ENCODE data around the gene SEMA5A. TPM values are rescaled to one million over a fixed set of nuclear protein-coding genes. Genes with fewer than 3 reads are reported as not detected.

SEMA5A gene
- total RNA-seq, 1 donor from 2014 or later: 1.6 TPM

GRCh38 chr5:9058161-9058560 lies 487.7 kb downstream of the SEMA5A start:
- no peak for FAIRE-seq
- TF ChIP-seq CTCF (IDR thresholded peaks at IDR 0.05; ENCODE audit: insufficient read depth, low read length, severe bottlenecking): no peak
- no peaks in the 10 kb centered on the region for H3K36me3 ChIP-seq (ENCODE audit: control insufficient read depth, insufficient read depth, low read length)
- no peak overlapping the region for H3K4me3 ChIP-seq (ENCODE audit: low read depth, low read length)
- no peaks in the 10 kb centered on the region for H3K27me3 ChIP-seq (ENCODE audit: control insufficient read depth, insufficient read depth, low read length)
- DNase-seq (ENCODE audit: low read depth): peak; percentile 88

- Histone ChIP-seq H3K27me3 (ENCODE audit: control insufficient read depth, insufficient read depth, low read length) (no peaks in the 10 kb centered on the region), H3K36me3 (ENCODE audit: control insufficient read depth, insufficient read depth, low read length) (no peaks in the 10 kb centered on the region), H3K4me3 (ENCODE audit: low read depth, low read length) (no peak overlapping the region)
- TF ChIP-seq CTCF (IDR thresholded peaks at IDR 0.05; ENCODE audit: insufficient read depth, low read length, severe bottlenecking): no peak
- DNase-seq (ENCODE audit: low read depth): no peak
- no peak for FAIRE-seq
Observed at GRCh38 chr5:9057406-9058000, 488.4 kb downstream of the SEMA5A start.

DNA sequence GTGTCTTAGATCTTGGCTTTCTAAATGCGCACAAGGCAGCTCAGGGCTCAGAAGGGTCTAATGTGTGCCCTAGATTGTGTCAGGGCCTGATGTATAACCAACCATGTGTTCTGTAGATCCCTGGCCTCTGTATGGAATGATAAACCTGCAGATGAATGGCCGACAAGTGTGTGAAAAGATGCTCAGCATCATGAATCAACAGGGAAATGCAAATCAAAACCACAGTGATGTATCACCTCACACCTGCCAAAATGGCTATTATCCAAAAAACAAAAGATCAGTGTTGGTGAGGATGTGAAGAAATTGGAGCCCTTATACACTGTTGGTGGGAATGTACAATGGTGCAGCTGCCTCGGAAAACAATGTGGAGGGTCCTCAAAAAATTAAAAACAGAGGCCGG lies 489.8 kb downstream of the SEMA5A start:
- DNase-seq (ENCODE audit: low read depth): peak; percentile 83
- Histone ChIP-seq H3K27me3 (ENCODE audit: control insufficient read depth, insufficient read depth, low read length) (no peaks in the 10 kb centered on the region), H3K4me3 (ENCODE audit: low read depth, low read length) (no peak overlapping the region), H3K36me3 (ENCODE audit: control insufficient read depth, insufficient read depth, low read length) (no peaks in the 10 kb centered on the region)
- no peak for FAIRE-seq
- TF ChIP-seq CTCF (IDR thresholded peaks at IDR 0.05; ENCODE audit: insufficient read depth, low read length, severe bottlenecking): no peak

DNA sequence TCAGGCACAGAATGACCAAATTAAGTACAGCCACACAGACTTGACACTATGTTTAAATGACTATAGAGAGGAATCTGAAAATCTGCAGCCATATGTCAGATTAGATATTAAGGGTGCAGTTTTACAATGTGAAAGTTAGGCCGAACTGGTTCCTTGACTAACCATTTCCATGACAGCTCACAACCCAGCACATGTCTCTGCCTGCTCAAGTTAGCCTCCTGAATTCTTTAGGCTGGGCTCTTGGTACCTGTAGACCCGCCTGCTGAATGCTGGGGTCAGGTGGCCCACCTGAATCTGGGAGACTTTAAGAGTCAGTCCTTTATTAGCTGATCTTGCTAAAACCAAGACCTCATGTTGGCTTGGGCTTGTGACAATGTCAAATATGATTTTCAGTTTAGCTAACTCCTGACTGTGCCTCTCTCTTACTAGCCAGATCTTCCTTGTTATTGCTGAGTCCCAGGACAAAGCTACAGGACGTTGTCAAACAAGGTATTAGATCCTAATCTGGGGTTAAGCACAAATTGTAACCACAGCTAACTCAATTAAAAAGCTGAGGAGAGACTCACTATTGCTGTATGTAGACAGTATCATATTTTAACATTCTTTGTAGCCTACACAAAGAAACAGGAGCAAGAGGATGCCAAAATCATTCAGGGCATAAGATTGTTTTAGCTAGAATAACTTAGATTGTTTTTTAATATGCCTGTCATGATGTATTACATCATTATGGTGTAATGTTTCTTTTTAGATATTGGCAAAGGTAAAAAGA lies 490.9 kb downstream of the SEMA5A start:
- DNase-seq (ENCODE audit: low read depth) (peak; percentile 83), FAIRE-seq (no peak)
- Histone ChIP-seq H3K4me3 (ENCODE audit: low read depth, low read length) (no peak overlapping the region), H3K36me3 (ENCODE audit: control insufficient read depth, insufficient read depth, low read length) (no peaks in the 10 kb centered on the region), H3K27me3 (ENCODE audit: control insufficient read depth, insufficient read depth, low read length) (no peaks in the 10 kb centered on the region)
- TF ChIP-seq CTCF (IDR thresholded peaks at IDR 0.05; ENCODE audit: insufficient read depth, low read length, severe bottlenecking): no peak

GRCh38 chr5:9054322-9054721 lies 491.6 kb downstream of the SEMA5A start:
- Histone ChIP-seq H3K36me3 (ENCODE audit: control insufficient read depth, insufficient read depth, low read length) (no peaks in the 10 kb centered on the region), H3K4me3 (ENCODE audit: low read depth, low read length) (no peak overlapping the region), H3K27me3 (ENCODE audit: control insufficient read depth, insufficient read depth, low read length) (no peaks in the 10 kb centered on the region)
- no peak for DNase-seq (ENCODE audit: low read depth)
- TF ChIP-seq CTCF (IDR thresholded peaks at IDR 0.05; ENCODE audit: insufficient read depth, low read length, severe bottlenecking): no peak
- FAIRE-seq: no peak

Data from bronchial epithelial cell (primary cell).